Suppressor macrophage treated with lipopolysaccharide for 4 hours (primary cell): ENCODE results near the gene ALDH3A1.

Experiments used
- DNase-seq: peaks from one replicate; pipeline ENCODE4 v3.0.0-alpha.2; 2020

Gene ALDH3A1

DNA sequence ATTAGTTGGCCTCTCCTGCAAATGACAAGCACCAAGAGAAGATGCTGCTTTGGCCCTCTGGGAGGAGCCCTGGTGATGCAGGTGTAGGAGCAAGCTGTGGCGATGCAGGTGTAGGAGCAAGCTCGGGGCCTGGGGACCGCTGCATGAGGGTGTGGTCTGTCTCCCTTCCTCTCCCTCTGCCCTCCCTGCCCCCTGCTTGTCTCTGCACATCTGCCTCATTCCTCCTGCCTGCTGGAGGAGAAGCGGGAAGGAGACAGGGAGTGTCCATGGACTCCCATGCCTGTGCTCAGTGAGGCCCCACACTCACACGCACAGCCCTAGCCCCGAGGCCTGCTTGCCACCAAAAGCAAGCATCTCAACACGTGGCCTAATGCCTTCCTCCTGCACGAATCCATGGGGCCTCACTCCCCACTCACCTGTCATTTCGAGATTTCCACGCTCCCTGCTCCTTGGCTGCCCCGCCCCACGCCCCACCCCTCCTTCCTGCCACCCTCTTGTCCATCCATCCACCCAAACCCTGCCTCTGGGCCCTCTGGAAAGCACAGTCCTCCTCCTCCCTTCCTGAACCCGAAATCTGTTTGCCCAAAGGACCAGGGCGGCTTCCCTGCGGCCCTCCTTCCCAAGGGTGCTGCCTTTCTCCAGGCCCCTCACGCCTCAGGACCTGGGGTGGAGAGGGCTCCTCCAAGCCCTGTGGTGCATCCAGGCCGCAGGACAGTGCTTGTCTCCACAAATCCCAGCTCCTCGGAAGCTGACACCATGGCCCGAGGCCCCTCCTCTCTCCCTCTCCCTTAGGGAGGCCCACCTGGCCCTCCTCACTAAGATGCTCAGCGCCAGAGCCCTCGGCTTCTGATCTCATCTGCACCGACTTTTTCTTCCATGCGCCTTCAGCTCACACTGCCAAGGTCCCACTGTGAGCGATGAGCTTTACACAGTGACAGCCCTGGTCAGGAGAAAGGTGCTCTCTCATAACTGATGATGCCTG is 11.8 kb upstream of the ALDH3A1 start:
- DNase-seq: no peak

DNA sequence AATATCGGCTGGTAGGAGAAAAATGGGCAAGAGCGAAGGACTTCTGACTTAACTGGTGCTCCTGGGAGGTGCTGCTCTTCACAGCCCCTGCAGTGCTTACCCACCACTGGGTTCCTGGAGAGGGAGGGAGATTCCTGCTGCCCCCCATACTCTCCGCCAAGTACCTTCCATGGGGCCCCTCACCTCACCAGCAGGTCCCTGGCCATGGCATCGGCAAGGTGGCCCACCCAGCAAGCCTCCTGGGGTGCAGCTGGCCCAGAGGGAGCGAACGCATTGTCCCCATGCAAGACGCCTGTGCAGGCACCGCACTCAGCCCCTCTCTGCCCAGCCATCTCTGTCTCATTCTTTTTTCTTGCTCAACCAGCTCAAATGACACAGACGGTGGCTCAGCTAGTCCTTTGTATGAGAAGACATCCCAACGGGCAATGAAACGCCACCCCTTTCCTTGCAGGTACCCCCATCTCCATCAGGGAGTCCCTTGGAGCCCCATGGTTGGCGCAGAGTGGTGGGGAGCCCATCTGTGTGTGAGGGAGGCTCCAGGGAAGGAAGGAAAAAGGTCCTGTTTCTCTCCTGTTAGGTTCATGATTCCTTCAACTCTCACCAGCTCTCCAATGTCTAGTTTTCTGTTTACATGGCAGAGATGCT is 9.6 kb upstream of the ALDH3A1 start:
- DNase-seq: no peak

DNA sequence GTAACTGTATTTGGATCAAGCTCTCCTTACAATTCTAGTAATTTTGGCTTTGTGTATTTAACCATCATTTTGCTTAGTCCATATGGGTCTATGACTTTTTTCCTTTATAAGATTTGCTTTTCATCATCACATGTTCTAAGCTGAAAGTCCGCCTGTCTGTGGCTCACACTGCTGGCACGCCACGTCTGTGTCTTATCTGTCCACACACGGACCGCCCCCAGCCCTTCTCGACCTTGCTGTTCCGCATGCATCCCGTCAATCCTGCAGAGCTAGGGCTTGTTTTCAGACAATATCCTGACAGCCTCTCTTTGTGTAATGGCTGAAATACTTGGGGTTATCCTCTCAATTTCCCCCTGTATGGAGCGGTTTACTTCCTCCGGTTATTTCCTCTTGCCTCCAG is 8.4 kb upstream of the ALDH3A1 start:
- DNase-seq: no peak

DNA sequence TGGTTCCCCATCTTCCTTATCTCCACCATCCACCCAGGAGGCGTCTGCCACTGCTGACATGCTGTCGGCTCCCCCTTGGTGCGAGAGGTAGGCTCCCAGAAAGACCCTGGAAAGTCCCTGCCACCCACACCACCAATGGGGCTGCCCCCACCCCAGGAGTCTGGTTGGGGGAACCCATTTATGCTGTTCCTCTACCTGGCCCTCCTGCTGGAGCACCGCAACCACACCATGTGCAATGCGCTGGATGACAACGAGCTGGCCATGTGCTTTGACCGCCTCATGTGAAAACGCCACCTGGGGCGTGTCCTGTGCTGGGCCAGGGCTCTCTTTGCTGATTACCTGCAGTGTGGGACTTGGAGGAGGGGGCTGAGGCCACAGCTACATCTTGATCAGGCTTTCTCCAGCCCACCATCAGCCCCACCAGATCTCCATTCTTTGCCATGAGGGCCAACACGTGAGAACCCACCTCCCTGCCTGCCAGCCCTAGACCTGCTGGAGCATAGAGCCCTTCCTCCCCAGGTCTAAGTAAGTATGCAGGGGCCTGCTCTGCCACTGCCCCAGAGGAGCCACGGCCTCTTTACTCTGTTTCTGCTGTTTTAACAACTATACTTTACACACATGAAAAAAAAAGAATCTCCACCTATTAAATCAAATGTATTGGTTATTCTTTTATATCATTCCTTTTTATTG is 7.9 kb upstream of the ALDH3A1 start:
- DNase-seq: no peak

DNA sequence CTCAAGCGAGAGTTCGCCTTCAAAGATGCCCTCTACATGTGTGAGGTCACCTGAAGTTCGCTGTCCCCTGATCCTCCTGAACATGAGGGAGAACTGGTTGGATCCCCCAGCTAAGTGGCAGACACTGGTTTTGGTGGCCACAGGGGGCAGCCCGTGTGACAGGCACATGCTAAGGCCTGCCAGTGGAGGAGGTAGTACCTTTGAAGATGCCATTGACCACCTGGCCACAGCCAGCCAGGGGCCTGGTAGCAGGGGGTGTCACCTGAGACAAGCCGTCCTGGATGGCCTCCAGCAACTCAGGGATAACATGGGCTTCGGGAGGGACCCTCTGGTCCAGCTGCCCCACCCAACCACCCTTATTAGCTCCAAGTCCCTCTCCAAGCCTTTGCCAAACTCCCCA is 7.3 kb upstream of the ALDH3A1 start:
- DNase-seq: no peak

DNA sequence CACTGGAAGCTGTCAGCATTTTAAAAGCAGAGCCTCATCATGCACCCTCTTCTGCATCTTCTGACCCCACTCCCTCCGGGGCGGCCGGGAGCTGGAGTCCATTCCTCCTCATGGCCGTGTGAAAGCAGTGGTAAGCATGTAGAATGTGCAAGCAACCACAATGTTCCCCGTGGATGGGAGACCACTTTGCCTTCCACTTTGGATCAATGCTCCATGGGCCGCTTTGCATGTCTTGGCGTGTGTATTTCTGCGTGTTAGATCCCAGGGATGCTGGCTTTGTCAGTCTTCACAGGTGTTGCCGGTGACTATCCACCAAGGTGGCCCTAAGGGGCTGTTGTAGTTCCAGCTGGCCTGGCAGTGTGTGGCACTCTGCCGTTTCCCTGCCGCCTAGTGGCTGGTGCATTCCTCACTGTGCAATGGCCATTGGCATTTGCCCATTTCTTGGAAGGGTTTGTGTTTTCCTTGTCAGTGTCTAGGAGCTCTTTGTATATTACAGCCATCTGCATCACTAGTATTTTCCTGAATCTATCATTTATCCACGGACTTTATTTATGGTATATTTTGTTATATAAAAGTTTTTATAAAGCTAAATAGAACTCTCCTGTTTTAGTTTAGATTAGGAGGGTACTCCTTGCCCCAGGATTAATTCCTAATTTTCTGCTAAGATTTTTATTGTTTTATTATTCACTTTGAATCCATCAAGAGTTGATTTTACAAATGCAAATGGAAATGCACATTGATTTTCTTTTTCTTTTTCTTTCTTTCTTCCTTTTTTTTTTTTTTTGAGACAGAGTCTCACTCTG is 5.8 kb upstream of the ALDH3A1 start:
- DNase-seq: peak; percentile 10

DNA sequence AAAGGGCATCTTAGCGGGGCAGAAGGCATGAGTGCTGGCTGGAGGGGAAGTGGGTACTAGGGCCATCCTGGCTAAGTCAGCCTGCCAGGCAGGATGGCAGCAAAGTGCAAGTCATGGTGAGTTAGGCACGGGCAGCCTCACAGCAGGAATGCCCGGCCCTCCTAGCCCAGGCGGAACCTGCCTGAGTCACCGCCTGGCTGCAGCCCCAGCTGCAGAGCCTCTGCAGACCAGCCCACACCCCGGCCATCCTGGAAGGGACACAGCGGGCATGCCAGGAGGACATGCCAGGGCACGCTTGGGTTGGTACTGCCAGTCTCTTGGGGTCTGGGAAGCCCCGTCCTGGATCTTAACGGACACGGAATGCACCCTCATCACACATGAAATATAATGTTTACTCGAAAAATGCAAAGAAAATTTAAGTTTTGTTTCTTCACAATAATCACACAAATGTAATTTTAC is 5.0 kb upstream of the ALDH3A1 start:
- DNase-seq: peak; percentile 89

DNA sequence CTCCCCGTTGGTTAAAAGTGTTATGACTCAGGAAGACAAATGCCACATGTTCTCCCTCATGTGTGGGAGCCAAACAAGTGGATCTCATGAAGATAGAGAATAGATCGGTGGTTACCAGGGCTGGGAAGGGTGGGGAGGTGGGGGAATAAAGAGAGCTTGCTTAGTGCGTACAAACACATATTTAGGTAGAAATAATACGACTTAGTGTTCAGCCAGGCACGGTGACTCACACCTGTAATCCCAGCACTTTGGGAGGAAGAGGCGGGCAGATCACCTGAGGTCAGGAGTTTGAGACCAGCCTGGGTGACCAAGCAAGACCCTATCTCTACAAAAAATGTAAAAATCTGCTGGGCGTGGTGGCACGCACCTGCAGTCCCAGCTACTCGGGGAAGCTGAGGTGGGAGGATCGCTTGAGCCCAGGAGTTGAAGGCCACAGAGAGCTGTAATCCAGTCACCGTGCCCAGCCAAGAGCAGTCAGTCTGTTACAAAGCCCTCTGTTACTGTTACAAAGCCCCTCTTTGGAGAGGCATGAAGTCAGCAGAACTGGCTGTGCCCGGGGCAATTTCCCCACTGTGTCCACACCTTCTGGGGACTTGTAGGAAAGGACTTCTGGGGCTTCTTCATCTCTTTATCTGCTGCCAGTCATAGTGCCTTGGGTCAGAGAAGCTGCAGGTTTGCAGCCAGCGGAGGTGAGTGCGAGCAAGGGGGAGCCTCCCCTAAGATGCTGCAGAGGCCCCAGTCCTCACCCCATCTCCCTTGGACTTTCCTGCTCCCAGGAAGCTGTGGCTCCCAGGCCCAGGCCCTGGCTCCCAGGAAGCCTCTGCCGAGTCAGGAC is 4.3 kb upstream of the ALDH3A1 start:
- DNase-seq: no peak

DNA sequence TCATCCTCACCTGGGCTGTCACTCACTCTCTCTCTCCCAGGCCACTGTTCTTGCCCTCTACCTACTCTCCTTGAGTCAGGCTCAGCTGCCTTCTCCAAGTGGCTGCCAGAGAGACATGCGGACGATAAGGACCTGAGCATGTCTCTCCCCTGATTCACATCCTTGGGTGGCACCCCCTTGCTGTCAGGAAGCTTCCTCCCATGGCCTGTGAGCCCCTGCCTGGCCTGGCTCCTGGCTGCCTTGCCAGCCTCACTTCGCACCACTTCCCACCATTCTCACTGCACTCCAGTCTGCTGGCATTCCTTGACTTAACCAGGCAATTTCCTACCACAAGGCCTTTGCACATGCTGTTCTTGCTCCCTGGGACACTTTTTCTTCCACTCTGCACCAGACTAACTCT is 2.7 kb upstream of the ALDH3A1 start:
- no peak for DNase-seq

DNA sequence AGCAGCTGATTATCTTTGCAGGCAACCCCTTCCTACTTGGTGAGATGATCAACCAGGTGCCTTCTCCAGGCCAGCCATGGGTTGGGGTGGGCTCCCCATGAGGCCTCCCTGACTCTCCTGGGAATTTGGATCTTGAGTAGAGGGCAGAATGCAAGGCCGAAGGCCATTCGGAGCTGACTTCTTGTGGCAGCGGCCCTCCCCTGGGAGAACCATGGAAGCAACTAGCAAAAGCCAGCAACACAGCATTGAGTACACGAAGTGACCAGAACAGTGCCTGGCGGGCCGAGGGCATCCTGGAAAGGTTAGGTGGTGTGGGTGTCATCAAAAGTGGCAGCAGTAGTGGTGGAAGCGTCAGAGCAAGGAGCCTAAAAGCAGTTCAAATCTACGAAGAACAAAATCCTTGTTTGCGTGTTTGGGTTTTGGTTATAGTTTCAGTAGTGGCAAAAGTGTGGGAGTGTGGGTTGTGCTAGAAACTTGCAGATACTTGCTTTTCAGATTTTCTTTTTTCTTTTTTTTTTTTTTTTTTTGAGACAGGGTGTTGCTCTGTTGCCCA is 2.0 kb upstream of the ALDH3A1 start:
- DNase-seq: no peak

DNA sequence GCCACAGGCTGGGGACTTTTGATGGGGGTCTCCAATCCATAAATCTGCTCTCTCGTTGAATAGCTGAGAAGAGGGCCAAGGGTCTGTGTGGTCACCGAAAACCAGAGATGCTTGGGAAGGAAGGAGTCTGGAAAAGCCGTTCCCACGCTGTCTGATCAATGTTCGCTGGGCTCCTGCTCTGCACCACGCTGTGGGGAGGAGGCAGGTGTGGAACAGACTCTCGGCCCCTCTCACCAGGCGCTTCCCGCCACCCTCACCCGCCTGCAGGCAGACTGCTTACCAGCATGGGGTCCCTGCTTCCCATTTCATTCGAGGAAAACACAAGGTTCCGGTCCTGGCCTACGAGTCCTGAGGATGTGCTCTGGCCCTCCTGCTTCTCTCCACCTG is 702 bp upstream of the ALDH3A1 start:
- DNase-seq: no peak

DNA sequence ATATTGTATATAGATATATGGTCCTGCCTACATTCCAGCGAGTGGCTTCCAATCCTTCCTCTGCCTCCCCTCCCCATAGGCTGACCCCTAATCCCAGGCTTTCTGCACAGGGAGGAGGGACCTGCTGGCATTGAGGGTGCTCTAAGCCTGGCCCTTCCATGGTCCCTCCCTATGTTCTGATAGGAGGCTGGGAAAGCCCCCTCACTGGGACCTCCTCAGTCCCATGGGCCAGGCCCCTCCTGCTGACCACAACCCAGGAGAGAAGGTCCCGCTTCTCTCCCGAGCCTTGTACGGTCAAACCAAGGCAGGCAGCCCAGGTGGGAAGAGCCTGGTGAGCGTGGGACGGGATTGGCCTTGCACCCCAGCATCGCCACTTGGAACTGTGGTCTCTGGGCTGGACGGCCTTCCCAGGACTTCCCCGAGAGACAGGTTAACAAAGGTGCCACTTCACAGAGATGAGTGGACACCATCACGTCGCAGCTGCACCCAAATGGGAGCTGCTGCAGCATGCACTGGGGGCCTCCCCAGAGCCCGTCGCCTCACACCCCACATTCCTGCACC is 859 bp downstream of the ALDH3A1 start:
- no peak for DNase-seq

DNA sequence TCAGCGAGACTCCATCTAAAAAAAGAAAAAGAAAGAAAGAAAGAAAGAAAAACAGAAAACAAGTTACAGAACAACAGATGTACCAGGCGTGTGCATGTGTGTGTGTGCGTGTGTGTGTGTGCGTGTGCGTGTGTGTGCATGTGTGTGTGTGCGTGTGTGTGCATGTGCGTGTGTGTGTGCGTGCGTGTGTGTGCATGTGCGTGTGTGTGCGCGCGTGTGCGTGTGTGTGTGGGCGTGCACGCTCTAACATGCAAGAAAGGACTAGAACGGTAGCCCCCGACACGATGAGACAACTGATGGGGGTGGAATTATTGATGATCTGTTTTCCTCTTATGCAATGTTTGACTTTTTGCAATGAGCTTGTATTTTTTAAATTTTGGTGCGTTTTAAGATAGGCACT is 1.6 kb downstream of the ALDH3A1 start:
- no peak for DNase-seq

DNA sequence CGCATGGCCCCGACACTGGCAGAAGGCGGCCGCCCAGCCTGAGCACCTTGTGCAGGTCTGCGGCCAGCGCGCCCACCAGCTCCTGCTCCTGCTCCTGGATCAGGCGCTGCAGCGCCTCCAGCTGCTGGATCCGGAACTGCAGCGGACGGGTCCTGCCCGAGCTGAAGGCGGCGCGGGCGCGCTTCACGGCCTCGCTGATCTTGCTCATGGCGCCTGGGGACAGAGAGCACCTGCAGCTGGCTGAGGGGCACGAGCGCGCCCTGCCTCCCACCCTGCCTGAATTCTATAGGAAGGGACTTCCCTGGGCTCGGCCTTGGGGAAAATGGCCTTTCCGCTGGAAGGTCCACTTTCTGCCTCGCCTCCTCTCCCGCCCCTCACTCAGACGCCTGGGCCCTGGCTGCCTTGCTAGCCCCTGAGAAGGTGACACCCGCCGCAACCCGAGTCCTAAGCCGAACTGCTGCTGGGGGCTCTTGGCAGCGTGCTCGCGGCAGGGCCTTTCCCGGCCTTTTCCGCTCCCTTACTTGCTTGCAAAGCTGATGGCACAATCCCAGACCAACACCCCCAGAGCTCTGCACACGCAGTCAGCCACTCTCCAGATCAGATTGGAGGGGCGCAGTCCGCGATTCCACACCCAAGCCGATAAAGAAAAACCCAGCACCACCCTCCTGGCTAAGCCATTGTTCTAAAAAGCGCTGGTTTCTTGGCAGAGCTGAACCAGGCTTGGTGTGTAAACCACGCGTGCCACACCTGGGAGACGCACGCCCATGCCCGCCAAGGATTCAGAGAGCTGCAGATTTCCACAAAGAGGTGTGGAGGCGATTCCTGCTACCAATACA is 3.0 kb downstream of the ALDH3A1 start:
- peak; percentile 87 for DNase-seq

DNA sequence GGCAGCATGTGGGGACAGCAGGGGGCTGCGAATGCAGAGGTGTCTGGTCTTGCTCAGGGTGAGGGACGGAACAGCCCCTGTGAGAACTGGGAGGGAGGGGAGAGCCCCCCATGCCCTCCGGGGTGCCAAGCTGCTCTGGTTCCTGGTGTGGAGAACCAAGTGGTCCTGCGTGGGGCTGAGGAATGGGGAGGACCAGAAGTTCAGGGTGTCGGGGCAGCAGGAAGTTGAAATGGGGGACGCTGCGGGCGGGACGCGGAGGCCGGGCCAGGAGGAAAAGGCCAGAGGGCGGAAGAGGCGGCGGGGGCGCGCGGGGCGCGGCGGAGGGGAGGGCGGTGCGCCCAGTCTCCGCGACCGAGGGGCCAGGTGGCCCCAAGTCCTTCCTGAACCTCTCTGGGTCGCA is 3.6 kb downstream of the ALDH3A1 start:
- no peak for DNase-seq

DNA sequence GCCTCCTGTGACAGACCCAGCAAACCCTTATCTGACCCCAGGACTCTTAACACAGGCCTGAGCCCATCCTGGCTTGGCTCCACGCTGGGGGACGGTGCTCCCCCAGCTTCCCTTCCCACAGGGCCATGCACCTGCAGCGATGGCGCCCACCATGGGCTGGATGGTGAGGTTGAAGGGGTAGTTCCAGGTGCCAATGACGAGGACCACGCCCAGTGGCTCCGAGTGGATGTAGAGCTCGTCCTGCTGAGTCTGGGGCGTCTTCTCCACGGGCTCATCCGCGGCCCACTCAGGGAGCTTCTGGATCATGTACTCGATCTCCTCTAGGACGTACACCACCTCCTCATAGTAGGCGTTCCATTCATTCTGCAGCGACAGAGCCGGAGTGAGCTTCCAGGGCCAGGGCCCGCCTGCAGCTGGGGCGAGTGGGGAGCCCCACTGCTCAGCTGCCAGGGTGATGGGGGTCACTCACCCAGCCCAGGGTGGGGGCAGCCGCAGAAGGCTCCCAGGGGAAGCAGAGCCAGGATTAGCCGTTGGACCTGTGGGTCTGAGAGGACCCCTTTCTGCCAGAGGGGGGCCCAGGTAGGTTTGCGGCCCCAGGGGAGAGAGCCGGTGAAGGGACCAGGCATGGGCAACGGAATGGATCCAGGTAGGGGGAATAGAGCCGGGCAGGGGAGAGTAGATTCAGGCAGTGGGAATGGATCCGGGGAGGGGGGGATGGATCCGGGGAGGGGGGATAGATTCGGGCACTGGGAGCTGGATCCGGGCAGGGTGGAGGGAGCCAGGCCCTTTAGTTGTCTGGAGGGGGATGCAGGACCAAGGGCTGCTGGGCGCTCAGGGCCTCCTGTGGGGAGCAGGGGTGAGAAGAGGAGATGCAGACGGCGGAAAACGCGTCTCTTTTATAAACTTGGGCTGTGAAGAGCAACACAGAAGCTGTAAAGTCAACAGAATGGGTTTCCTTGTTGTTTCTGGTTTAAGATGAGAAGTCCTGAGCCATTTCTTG is 4.7 kb downstream of the ALDH3A1 start:
- DNase-seq: no peak

DNA sequence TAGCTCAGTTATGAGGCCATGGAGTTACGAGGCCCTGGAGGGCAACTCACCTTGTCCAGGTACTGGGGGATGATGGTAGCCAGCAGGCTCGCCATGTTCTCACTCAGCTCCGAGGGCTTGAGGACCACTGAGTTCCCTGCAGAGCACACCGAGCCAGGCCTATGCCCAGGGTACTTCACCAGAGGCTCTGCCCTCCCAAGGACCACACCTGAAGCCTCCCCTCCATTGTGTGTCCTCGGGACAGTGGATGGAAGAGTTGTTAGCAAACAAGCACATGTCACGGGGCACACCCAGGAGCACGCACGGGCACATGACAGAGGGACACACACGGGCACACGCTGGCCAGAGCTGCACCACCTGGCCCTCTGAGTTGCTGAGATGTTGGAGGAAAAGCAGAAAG is 5.6 kb downstream of the ALDH3A1 start:
- DNase-seq: no peak

DNA sequence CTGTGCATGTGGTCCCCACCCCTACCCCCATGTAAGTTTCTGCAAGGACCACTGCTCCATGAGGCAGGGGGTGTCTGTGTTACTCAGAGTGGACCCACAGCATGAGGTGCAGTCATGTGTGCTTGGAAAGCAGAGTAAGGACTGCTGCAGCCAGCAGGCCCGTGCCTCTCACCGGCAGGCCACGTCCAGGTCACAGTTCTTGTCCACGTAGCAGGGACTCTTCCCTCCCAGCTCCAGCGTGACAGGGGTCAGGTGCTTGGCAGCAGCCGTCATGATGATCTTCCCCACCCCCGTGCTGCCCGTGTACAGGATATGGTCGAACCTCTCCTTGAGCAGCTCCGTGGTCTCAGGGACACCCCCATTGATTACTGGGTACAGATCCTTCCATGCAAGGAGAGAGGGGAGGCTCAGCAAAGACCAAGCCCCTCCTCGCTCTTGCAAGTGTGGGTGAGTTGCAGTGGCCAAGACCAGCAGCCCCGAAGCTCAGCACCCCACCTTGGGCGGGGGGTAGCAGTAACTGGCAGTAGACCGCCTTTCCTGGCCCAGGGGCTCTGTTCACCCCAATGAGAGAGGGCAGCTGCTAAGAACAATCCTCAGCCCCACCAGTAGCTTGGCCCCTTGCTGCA is 6.2 kb downstream of the ALDH3A1 start:
- no peak for DNase-seq
